ENCODE data around the gene IGBP1. TPM values are rescaled to one million over a fixed set of nuclear protein-coding genes. Genes with fewer than 3 reads are reported as not detected.
"Not testable (repeated sequence)": the region's sequence is repeated elsewhere in the genome, so short reads cannot be mapped to it uniquely, and the experiment has no call there.

Gene IGBP1
- polyA plus RNA-seq, 1 experiment = 118 TPM

- Histone ChIP-seq H3K27ac (ENCODE audit: low read depth, low read length) (no peak overlapping the region), H3K4me3 (ENCODE audit: low read depth, low read length) (no peak overlapping the region), H3K9me3 (ENCODE audit: control insufficient read depth, insufficient read depth, low read length) (no peaks in the 10 kb centered on the region; the same call in 1 of the 2 replicates), H3K27me3 (ENCODE audit: control insufficient read depth, insufficient read depth, low read length) (no peaks in the 10 kb centered on the region)
- CTCF ChIA-PET = no interaction called here
- TF ChIP-seq, protein P1, sequence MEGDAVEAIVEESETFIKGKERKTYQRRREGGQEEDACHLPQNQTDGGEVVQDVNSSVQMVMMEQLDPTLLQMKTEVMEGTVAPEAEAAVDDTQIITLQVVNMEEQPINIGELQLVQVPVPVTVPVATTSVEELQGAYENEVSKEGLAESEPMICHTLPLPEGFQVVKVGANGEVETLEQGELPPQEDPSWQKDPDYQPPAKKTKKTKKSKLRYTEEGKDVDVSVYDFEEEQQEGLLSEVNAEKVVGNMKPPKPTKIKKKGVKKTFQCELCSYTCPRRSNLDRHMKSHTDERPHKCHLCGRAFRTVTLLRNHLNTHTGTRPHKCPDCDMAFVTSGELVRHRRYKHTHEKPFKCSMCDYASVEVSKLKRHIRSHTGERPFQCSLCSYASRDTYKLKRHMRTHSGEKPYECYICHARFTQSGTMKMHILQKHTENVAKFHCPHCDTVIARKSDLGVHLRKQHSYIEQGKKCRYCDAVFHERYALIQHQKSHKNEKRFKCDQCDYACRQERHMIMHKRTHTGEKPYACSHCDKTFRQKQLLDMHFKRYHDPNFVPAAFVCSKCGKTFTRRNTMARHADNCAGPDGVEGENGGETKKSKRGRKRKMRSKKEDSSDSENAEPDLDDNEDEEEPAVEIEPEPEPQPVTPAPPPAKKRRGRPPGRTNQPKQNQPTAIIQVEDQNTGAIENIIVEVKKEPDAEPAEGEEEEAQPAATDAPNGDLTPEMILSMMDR (IDR thresholded peaks at IDR 0.05; ENCODE audit: low read depth, low read length) = no peak
- no peak for DNase-seq (ENCODE audit: low read depth, low spot score)
- POLR2A ChIA-PET = no interaction called here
Measured at GRCh38 chrX:70117738-70118137, 15.5 kb upstream of the IGBP1 start.

DNA sequence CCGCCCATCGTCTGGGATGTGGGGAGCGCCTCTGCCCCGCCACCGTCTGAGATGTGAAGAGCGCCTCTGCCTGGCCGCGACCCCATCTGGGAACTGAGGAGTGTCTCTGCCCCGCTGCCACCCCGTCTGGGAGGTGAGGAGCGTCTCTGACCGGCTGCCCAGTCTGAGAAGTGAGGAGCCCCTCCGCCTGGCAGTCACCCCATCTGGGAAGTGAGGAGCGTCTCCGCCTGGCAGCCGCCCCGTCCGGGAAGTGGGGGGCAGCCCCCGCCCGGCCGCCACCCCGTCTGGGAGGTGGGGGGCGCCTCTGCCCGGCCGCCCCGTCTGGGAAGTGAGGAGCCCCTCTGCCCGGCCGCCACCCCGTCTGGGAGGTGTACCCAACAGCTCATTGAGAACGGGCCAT, 10.2 kb upstream of the IGBP1 start:
- H3K27ac ChIP-seq (ENCODE audit: low read depth, low read length); H3K4me3 ChIP-seq (ENCODE audit: low read depth, low read length); CTCF ChIA-PET; POLR2A ChIA-PET; H3K9me3 ChIP-seq (ENCODE audit: control insufficient read depth, insufficient read depth, low read length); DNase-seq (ENCODE audit: low read depth, low spot score); H3K27me3 ChIP-seq (ENCODE audit: control insufficient read depth, insufficient read depth, low read length): not testable (repeated sequence)

- no peaks in the 10 kb centered on the region; the same call in 1 of the 2 replicates for H3K9me3 ChIP-seq (ENCODE audit: control insufficient read depth, insufficient read depth, low read length)
- no peak overlapping the region for H3K27ac ChIP-seq (ENCODE audit: low read depth, low read length)
- TF ChIP-seq, protein P1 (IDR thresholded peaks at IDR 0.05; ENCODE audit: low read depth, low read length) = no peak
- no peaks in the 10 kb centered on the region for H3K27me3 ChIP-seq (ENCODE audit: control insufficient read depth, insufficient read depth, low read length)
- no peak for DNase-seq (ENCODE audit: low read depth, low spot score)
- POLR2A ChIA-PET = no interaction called here
- CTCF ChIA-PET = no interaction called here
- no peak overlapping the region for H3K4me3 ChIP-seq (ENCODE audit: low read depth, low read length)
Measured at GRCh38 chrX:70124678-70125077, 8.6 kb upstream of the IGBP1 start.

DNA sequence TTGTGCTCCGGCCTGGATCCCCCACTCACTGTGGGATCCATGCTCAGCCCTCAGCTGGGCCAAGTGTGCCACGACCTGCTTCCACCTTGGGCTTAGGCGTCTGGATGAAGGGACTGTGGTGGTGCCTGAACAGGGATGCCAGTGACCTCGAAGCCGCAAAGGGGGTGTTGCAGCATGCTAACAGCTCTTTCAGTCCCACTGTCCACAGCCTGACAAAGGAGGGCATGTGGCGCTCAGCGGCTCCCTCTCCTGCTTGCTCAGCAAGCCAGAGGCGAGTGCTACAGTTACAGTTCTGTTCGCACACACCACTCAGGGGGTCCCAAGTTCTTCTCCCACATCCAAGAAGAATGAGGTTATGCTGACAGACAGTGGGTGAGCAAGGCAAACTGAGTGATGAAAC, 5.2 kb upstream of the IGBP1 start:
- CTCF ChIA-PET = no interaction called here
- TF ChIP-seq, protein P1 (IDR thresholded peaks at IDR 0.05; ENCODE audit: low read depth, low read length) = no peak
- Histone ChIP-seq H3K9me3 (ENCODE audit: control insufficient read depth, insufficient read depth, low read length) (no peaks in the 10 kb centered on the region), H3K27ac (ENCODE audit: low read depth, low read length) (no peak overlapping the region), H3K27me3 (ENCODE audit: control insufficient read depth, insufficient read depth, low read length) (no peaks in the 10 kb centered on the region), H3K4me3 (ENCODE audit: low read depth, low read length) (no peak overlapping the region)
- POLR2A ChIA-PET = no interaction called here
- DNase-seq (ENCODE audit: low read depth, low spot score) = no peak

DNA sequence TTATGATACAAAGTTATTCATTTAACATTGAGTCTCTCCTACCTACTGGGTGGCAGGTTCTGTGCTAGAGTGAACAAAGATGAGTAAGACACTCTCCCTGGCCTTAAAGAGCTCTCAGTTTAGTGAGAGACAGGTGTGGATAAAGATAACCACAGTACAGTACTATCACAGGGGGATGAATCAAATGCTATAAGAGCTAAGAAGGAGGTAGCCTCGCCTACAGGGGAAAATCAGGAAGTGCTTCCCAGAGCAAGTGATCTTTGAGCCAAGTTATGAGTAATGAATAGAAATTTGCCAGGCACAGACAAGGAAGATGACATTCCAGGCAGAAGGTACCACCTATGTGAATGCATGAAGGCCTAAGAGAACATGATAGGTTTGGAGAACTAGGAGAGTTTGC, 3.4 kb upstream of the IGBP1 start:
- Histone ChIP-seq H3K27ac (ENCODE audit: low read depth, low read length) (no peak overlapping the region), H3K27me3 (ENCODE audit: control insufficient read depth, insufficient read depth, low read length) (no peaks in the 10 kb centered on the region), H3K4me3 (ENCODE audit: low read depth, low read length) (no peak overlapping the region), H3K9me3 (ENCODE audit: control insufficient read depth, insufficient read depth, low read length) (no peaks in the 10 kb centered on the region)
- CTCF ChIA-PET = interaction anchor here (1.8 kb wide), 1 partner anchor 33 kb away, joined by 5 read pairs; no protein-coding TSS in a partner anchor
- POLR2A ChIA-PET = no interaction called here
- no peak for DNase-seq (ENCODE audit: low read depth, low spot score)
- TF ChIP-seq, protein P1 (IDR thresholded peaks at IDR 0.05; ENCODE audit: low read depth, low read length) = no peak

DNA sequence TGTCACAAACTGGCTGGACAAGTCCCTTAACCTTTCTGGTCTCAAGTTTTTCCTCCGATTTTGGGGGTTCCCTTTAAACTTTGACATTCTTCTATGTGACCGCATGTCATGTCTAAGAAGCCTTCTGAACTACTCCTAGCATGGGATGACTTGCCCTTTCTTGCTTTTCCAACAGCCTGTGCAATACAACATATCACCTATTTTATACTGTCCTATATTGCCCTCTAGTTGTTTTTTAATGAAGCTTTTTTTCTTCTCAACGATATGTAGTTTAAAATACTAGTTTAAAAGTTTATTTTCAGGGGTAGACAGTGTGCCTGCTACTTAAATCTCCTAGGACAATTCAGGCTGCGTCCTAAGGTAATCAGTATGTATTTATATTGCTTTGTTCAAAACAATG, 1.0 kb upstream of the IGBP1 start:
- H3K4me3 ChIP-seq (ENCODE audit: low read depth, low read length) = no peak overlapping the region
- ChIA-PET CTCF (interaction anchor here (0.6 to 2.7 kb wide), 17 partner anchors 26 to 542 kb away, joined by 3 to 38 read pairs (median 6); partner anchors contain the start of genes GDPD2, KIF4A and PDZD11), POLR2A (no interaction called here)
- no peak overlapping the region for H3K27ac ChIP-seq (ENCODE audit: low read depth, low read length)
- H3K27me3 ChIP-seq (ENCODE audit: control insufficient read depth, insufficient read depth, low read length) = no peaks in the 10 kb centered on the region
- DNase-seq (ENCODE audit: low read depth, low spot score) = no peak
- no peaks in the 10 kb centered on the region for H3K9me3 ChIP-seq (ENCODE audit: control insufficient read depth, insufficient read depth, low read length)
- TF ChIP-seq, protein P1 (IDR thresholded peaks at IDR 0.05; ENCODE audit: low read depth, low read length) = no peak

Data from AG04450 (cell line).